ENCODE data around the gene MRPL55. TPM values are rescaled to one million over a fixed set of nuclear protein-coding genes. Genes with fewer than 3 reads are reported as not detected.

Gene MRPL55
- total RNA-seq, 1 donor from 2014 or later: 42.4 TPM

- H3K4me1 ChIP-seq: peaks cover 10% of the 10 kb centered on the region
- no peak overlapping the region for H3K4me3 ChIP-seq
- DNase-seq (ENCODE audit: low spot score): no peak
- H3K9me3 Mint-ChIP-seq: no peaks in the 10 kb centered on the region
- H3K4me3 Mint-ChIP-seq: no peak overlapping the region
- H4K20me1 ChIP-seq (ENCODE audit: low read depth): no peaks in the 10 kb centered on the region
- H3K27ac Mint-ChIP-seq: no peak overlapping the region
- H3K9ac ChIP-seq: no peak overlapping the region
- H3K4me2 ChIP-seq: no peak overlapping the region
- H3K36me3 ChIP-seq: no peaks in the 10 kb centered on the region
- H2AFZ ChIP-seq (replicated peaks): no peak overlapping the region
- H3K27ac ChIP-seq: no peak overlapping the region
- H3K79me2 ChIP-seq (ENCODE audit: low read depth): no peaks in the 10 kb centered on the region
- H3K4me1 Mint-ChIP-seq: peaks cover 5% of the 10 kb centered on the region
- no peaks in the 10 kb centered on the region for H3F3A ChIP-seq (ENCODE audit: low read depth)
- H3K36me3 Mint-ChIP-seq: no peaks in the 10 kb centered on the region
- no peaks in the 10 kb centered on the region for H3K27me3 ChIP-seq
- H3K9me3 ChIP-seq (ENCODE audit: low read depth): no peaks in the 10 kb centered on the region
- TF ChIP-seq EZH2phosphoT487 (IDR thresholded peaks at IDR 0.05) (no peak), EZH2 (IDR thresholded peaks at IDR 0.05) (no peak), CTCF (IDR thresholded peaks at IDR 0.05) (no peak)
- peaks cover 10% of the 10 kb centered on the region for H3K27me3 Mint-ChIP-seq (ENCODE audit: insufficient read depth, low read depth)
These were observed 48.0 kb upstream of the MRPL55 start for GRCh38 chr1:228156941-228157728.

GRCh38 chr1:228156515-228156881, 47.4 kb upstream of the MRPL55 start:
- no peak overlapping the region for H3K27ac Mint-ChIP-seq
- H3K4me3 ChIP-seq: no peak overlapping the region
- H3K79me2 ChIP-seq (ENCODE audit: low read depth): no peaks in the 10 kb centered on the region
- H3K9ac ChIP-seq: no peak overlapping the region
- no peaks in the 10 kb centered on the region for H3K9me3 ChIP-seq (ENCODE audit: low read depth)
- no peaks in the 10 kb centered on the region for H3K27me3 ChIP-seq
- H3K9me3 Mint-ChIP-seq: no peaks in the 10 kb centered on the region
- H3K4me3 Mint-ChIP-seq: no peak overlapping the region
- H2AFZ ChIP-seq (replicated peaks): no peak overlapping the region
- H4K20me1 ChIP-seq (ENCODE audit: low read depth): no peaks in the 10 kb centered on the region
- no peaks in the 10 kb centered on the region for H3F3A ChIP-seq (ENCODE audit: low read depth)
- TF ChIP-seq EZH2 (IDR thresholded peaks at IDR 0.05) (no peak), CTCF (IDR thresholded peaks at IDR 0.05) (no peak), EZH2phosphoT487 (IDR thresholded peaks at IDR 0.05) (no peak)
- no peak for DNase-seq (ENCODE audit: low spot score)
- no peaks in the 10 kb centered on the region for H3K36me3 Mint-ChIP-seq
- no peak overlapping the region for H3K4me2 ChIP-seq
- H3K27me3 Mint-ChIP-seq (ENCODE audit: insufficient read depth, low read depth): peaks cover 10% of the 10 kb centered on the region
- H3K4me1 Mint-ChIP-seq: no peaks in the 10 kb centered on the region
- no peak overlapping the region for H3K27ac ChIP-seq
- H3K36me3 ChIP-seq: no peaks in the 10 kb centered on the region
- peaks cover 4% of the 10 kb centered on the region for H3K4me1 ChIP-seq

GRCh38 chr1:228155596-228156514, 46.8 kb upstream of the MRPL55 start:
- Mint-ChIP-seq H3K27ac (no peak overlapping the region), H3K4me3 (no peak overlapping the region)
- no peak overlapping the region for H2AFZ ChIP-seq (replicated peaks)

More at GRCh38 chr1:228155596-228156514, 46.8 kb upstream of the MRPL55 start:
- peaks cover 10% of the 10 kb centered on the region for H3K27me3 Mint-ChIP-seq (ENCODE audit: insufficient read depth, low read depth)
- H3K4me1 Mint-ChIP-seq: no peaks in the 10 kb centered on the region
- Histone ChIP-seq H3K9me3 (ENCODE audit: low read depth) (no peaks in the 10 kb centered on the region), H3K27me3 (no peaks in the 10 kb centered on the region), H3K4me1 (no peaks in the 10 kb centered on the region), H3K9ac (no peak overlapping the region), H3K36me3 (no peaks in the 10 kb centered on the region), H3K4me3 (no peak overlapping the region), H4K20me1 (ENCODE audit: low read depth) (no peaks in the 10 kb centered on the region), H3K27ac (no peak overlapping the region), H3F3A (ENCODE audit: low read depth) (no peaks in the 10 kb centered on the region), H3K4me2 (no peak overlapping the region), H3K79me2 (ENCODE audit: low read depth) (no peaks in the 10 kb centered on the region)
- TF ChIP-seq EZH2phosphoT487 (IDR thresholded peaks at IDR 0.05): no peak
- TF ChIP-seq CTCF (IDR thresholded peaks at IDR 0.05): no peak
- no peak for TF ChIP-seq EZH2 (IDR thresholded peaks at IDR 0.05)
- H3K9me3 Mint-ChIP-seq: no peaks in the 10 kb centered on the region
- DNase-seq (ENCODE audit: low spot score): no peak
- no peaks in the 10 kb centered on the region for H3K36me3 Mint-ChIP-seq
